ENCODE measurements around the gene ELOVL2.

The ELOVL2 gene

DNA sequence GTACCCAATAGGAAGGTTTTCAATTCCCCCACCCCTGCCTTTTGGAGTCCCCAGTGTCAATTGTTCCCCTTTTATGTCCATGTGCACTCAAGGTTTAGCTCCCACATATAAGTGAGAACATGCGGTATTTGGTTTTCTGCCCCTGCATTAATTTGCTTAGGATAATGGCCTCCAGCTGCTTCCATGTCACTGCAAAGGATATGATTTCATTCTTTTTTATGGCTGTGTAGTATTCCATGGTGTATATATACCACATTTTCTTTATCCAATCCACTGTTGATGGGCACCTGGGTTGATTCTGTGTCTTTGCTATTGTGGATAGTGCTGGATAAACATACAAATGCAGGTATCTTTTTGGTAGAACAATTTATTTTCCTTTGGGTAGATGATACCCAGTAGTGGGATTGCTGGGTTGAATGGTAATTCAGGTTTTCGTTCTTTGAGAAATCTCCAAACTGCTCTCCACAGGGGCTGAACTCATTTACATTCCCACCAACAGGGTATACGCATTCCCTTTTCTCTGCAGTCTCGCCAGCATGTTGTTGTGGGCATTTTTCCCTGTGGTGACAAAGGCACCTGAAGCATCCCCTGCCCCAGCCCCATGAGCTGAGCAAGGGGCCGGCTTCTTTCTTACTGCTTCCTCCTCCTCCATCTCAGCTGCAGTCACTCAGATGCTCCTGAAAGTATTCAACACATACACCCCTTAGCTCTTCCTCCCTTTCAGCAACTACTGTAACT is 66.7 kb downstream of the ELOVL2 start:
- no peak for DNase-seq

DNA sequence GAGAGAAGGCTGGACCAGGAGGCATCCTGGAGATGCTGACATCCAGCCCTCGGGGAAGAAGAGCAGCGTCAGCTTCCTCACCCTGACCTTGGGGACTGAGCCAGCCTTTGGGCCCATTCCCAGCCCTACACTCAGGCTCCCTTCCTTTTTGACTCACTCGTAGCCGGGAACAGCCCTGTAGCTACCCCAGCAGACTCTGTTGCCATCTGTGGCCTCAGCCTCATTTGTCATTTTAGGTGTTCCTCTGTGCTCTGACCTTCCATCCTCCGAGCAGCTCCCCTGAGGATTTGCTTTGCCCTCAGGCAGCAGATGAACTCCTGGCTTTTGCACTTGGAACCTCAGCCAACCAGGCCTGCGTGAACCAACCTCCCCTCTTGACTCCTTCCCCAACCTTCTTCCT is 67.5 kb downstream of the ELOVL2 start:
- no peak for DNase-seq

DNA sequence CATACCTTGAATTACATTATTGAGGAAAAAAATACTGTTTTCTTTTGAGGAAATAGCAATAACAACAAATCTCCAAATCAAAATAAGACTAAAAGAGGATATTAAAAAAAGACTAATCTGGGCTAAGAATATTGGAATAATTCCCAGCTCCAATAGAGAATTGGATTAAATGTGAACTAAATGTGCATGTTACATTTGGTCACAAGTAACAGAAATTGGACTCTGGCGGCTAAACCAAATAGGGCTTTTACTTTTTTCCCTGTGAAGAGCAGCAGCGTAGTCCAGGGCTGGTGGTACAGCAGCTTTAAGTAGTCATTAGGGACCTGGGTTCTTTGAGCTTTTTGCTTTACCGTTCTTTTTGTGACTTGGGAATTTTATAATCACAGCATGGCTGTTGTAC is 71.9 kb downstream of the ELOVL2 start:
- no peak for DNase-seq

- DNase-seq: no peak
Measured at GRCh38 chr6:10970731-10971130, 73.4 kb downstream of the ELOVL2 start.

GRCh38 chr6:10968776-10969175 is 75.3 kb downstream of the ELOVL2 start:
- DNase-seq: no peak

- no peak for DNase-seq
Measured at GRCh38 chr6:10964684-10965083, 79.4 kb downstream of the ELOVL2 start.

GRCh38 chr6:10963113-10963512 is 81.0 kb downstream of the ELOVL2 start:
- no peak for DNase-seq

GRCh38 chr6:10962673-10963072 is 81.4 kb downstream of the ELOVL2 start:
- DNase-seq: no peak

DNA sequence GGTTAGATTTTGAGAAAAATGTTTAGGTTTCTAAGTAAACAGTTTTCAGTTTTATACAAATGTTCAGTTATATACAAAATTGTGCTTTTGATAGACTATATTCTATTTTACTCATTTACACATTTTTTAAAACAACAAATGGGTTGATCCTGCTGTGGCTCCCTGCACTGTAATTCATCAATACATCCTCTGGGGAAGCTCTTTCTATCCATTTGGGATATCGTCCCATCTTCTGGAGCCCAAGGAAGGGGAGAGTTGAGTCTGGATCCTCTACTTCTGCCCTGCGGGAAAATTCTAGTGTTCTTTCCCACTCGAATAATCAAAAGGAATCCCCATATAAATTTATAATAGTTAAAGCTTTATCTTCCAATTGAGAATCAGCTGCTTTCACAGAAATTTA is 82.3 kb downstream of the ELOVL2 start:
- no peak for DNase-seq

DNA sequence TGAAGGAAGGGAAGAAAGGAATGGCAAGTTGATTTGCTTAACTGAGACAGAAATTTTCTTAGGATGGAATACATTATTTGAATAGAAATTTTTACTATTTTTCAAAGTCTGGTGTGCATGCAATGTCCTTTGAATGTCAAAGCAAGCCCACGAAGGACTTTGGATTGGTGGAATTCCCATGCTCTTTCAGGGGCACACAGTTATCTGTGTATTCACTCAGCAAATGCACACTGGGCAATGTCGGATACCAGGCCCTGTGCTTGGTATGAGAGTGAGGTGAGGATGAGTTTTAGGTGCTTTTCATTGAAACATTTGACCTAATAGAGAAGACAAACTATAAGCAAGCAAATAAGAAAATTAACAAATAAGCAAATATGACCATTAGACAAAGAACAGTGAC is 83.9 kb downstream of the ELOVL2 start:
- no peak for DNase-seq

GRCh38 chr6:10957414-10957886 is 86.7 kb downstream of the ELOVL2 start:
- no peak for DNase-seq

DNA sequence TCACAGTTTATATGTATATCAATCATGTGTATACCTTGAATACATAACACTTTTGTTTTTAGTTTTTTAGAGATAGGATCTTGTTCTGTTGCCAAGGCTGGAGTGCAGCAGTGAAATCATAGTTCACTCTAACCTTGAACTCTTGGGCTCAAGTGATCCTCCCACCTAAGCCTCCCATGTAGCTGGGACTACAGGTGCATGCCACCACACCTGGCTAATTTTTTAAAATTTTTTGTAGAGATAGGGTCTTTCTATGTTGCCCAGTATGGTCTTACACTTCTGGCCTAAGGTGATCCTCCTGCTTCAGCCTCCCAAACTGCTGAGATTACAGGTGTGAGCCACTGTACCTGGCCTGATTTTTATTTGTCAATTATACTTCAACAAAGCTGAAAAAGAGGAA is 87.3 kb downstream of the ELOVL2 start:
- no peak for DNase-seq

DNA sequence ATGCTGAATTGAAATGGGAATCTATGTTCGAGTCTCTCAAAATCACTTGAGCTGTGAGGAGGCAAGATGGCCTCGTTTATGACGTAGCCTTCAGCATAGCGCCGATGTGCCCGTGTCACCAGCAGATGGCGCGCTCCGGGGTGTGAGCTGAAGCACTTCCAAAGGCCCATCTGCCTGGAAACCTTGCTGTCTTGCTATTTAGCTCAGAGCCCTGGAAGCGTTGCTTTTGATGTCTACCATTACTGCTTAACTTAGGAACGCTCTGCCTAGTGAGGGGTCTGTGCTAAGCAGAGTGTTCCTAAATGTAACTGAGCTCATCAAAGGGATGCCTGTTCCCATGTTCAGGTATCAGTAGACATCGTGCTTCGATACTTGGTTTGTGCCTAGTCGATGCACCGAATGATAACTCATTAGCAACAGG is 89.5 kb downstream of the ELOVL2 start:
- DNase-seq: peak; percentile 31 to 33

DNA sequence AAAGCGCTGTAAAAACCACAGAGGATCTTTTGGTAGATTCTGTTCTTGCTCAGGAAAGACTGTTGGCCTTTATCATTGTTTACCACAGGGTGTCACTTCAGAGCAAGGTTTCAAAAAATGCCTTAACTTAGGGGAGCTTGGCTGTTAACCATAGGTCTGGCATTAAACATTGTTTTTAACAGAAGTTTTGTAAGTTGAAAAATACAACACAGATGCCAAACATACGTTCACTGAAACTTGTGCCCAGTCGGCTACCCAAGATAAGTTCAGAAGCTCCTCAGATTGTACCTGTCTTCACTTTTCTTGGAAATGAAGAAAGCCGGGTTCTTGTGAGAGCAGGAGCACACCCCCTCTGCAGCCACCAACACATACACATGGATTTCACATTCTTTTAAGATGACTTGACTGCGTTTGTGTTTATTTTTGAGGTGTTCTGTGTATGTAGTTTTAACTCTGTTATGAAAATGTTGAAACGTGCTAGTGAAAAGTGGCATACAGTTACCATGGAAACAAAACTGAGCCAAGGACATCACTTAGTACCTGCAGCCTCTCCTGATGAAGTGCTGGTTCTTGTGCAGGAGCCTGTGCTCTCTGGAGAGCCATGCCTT is 92.3 kb downstream of the ELOVL2 start:
- peak; percentile 64 to 71 for DNase-seq

GRCh38 chr6:10949579-10950490 is 94.3 kb downstream of the ELOVL2 start:
- no peak for DNase-seq

- DNase-seq: no peak
Measured at GRCh38 chr6:10947966-10948365, 96.1 kb downstream of the ELOVL2 start.

DNA sequence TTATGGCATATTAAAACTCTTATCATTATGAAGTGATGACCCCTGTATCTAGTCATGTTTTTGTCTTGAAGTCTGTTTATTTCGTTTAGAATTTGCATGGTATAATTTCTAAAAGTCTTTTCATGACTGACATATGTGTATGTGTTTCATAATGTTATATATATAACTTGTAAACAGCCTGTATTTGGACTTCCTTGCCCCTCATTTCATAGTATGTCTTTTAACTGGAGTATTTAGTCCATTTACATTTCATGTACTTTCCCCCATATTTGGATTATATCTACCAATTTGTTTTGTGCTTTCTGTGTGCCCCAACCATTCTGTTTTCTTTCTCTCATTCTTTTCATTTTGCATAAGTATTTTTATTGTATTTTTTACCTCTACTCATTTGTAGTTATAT is 98.3 kb downstream of the ELOVL2 start:
- no peak for DNase-seq

GRCh38 chr6:10939840-10940239 is 104.3 kb downstream of the ELOVL2 start:
- DNase-seq: no peak

DNA sequence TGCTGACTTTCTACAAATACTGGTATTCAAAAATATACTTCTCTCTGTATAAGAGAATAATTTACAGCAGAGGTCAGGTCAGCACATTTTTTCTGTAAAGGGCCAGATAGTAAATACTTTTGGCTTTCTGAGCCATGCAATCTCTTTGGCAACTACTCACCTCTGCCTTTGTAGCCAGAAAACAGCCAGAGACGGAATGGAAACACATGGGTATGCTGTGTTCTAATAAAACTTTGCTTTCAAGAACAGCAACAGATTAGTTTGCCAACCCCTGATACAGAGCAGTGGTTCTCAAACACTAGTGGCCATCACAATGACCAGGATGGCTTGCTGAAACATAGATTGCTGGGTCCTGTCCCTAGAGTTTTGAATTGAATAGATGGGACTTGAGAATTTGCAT is 111.0 kb downstream of the ELOVL2 start:
- no peak for DNase-seq
